ENCODE results near the gene KLHL29. TPM values are rescaled to one million over a fixed set of nuclear protein-coding genes. Genes with fewer than 3 reads are reported as not detected.

The KLHL29 gene
- total and polyA plus RNA-seq, 10 of the 15 experiments (the other 5 are each of a cell fraction or from before 2014, with no cell fraction given) = 1.4 to 19.5 (median 6.1) TPM

GRCh38 chr2:23356711-23357110 is 28.3 kb upstream of the KLHL29 start:
- SMC1A ChIA-PET (ENCODE audit: uncharacterized antibody, unreplicated experiment) = no interaction called here
- BruUV-seq (replicated peaks) = no TSS peak
- POLR2A ChIA-PET = no interaction called here
- Histone ChIP-seq H3K9ac (ENCODE audit: control insufficient read depth, insufficient read depth, low read length) (no peak overlapping the region), H2AFZ (ENCODE audit: control insufficient read depth, low read depth, low read length) (no peak overlapping the region), H4K20me1 (ENCODE audit: control insufficient read depth, insufficient read depth) (no peaks in the 10 kb centered on the region), H3K36me3 (ENCODE audit: control insufficient read depth in 2 of 2, insufficient read depth in 2 of 2, low read length in 1 of 2) (no peaks in the 10 kb centered on the region), H3K9me3 (replicated peaks; ENCODE audit: control insufficient read depth, insufficient read depth, low read length) (no peaks in the 10 kb centered on the region), H3K4me2 (ENCODE audit: control insufficient read depth, insufficient read depth) (no peak overlapping the region), H3K79me2 (ENCODE audit: control insufficient read depth, insufficient read depth, low read length) (no peaks in the 10 kb centered on the region), H3K27me3 (replicated peaks in 1 of 2; ENCODE audit: control insufficient read depth in 2 of 2, insufficient read depth in 2 of 2, low read length in 1 of 2) (no peaks in the 10 kb centered on the region), H3K27ac (ENCODE audit: control insufficient read depth, insufficient read depth) (no peak overlapping the region), H3K4me1 (ENCODE audit: control insufficient read depth, insufficient read depth, low read length) (peaks cover 9% of the 10 kb centered on the region), H3K4me3 (no peak overlapping the region)
- WGBS (ENCODE audit: insufficient coverage, insufficient replicate concordance, low lambda C conversion rate, missing lambda C conversion rate) = 79% methylated on average over 9 of the region's 9 CpGs
- CTCF ChIA-PET = interaction anchor here (0.5 kb wide), 1 partner anchor 1886 kb away, joined by 3 read pairs; no protein-coding TSS in a partner anchor
- FAIRE-seq (no peak), ATAC-seq (no peak), DNase-seq (ENCODE audit: low read depth, low spot score) (no peak)
- intact Hi-C loops (cut with micrococcal nuclease; ENCODE audit: unreplicated experiment) (no loop called here), in situ Hi-C loops (cut with MboI) (no loop called here)
- TF ChIP-seq MTA2 (IDR thresholded peaks at IDR 0.05; ENCODE audit: low read depth) (no peak), NFYB (IDR thresholded peaks at IDR 0.05; ENCODE audit: insufficient read depth, low read depth, low read length) (no peak), STAT1 (conservative IDR thresholded peaks at IDR 0.05) (no peak), POLR2AphosphoS2 (IDR thresholded peaks at IDR 0.05; ENCODE audit: low read depth, low read length) (no peak), NR2F1 (conservative IDR thresholded peaks at IDR 0.05) (no peak), BRCA1 (IDR thresholded peaks at IDR 0.05; ENCODE audit: low read depth, low read length) (no peak), ZBTB11 (CRISPR knock-in tag; IDR thresholded peaks at IDR 0.05) (no peak), MLLT1 (IDR thresholded peaks at IDR 0.05) (no peak)
- RAD21 ChIA-PET (ENCODE audit: unreplicated experiment) = no interaction called here
